ENCODE data around the gene SLC22A3.

The SLC22A3 gene

GRCh38 chr6:160430203-160430602, 82.0 kb downstream of the SLC22A3 start:
- no peaks in the 10 kb centered on the region for H3K9me3 ChIP-seq (ENCODE audit: control insufficient read depth, insufficient read depth, low read length)
- H3K27ac ChIP-seq (ENCODE audit: low read depth, low read length): no peak overlapping the region
- H4K20me1 ChIP-seq (ENCODE audit: control insufficient read depth, insufficient read depth, low read depth, low read length): no peaks in the 10 kb centered on the region
- no peaks in the 10 kb centered on the region for H3K4me1 ChIP-seq (ENCODE audit: control insufficient read depth, low read length)
- no peaks in the 10 kb centered on the region for H3F3A ChIP-seq (ENCODE audit: control insufficient read depth, insufficient read depth)
- H3K27me3 ChIP-seq (ENCODE audit: control insufficient read depth, low read length): no peaks in the 10 kb centered on the region
- H3K79me2 ChIP-seq (ENCODE audit: control insufficient read depth, low read length): no peaks in the 10 kb centered on the region
- no peak overlapping the region for H3K4me3 ChIP-seq (ENCODE audit: low read length)
- TF ChIP-seq CTCF (IDR thresholded peaks at IDR 0.05; ENCODE audit: low read depth, low read length, poor library complexity, severe bottlenecking) (no peak), EZH2phosphoT487 (IDR thresholded peaks at IDR 0.05; ENCODE audit: borderline replicate concordance, low read length) (no peak)
- H3K4me2 ChIP-seq (ENCODE audit: low read length): no peak overlapping the region
- no peaks in the 10 kb centered on the region for H3K9me2 ChIP-seq (replicated peaks; ENCODE audit: control insufficient read depth, low read length)
- no peaks in the 10 kb centered on the region for H3K36me3 ChIP-seq (ENCODE audit: control insufficient read depth, low read length)

- no peaks in the 10 kb centered on the region for H3K9me3 ChIP-seq (ENCODE audit: control insufficient read depth, insufficient read depth, low read length)
- H3F3A ChIP-seq (ENCODE audit: control insufficient read depth, insufficient read depth): no peaks in the 10 kb centered on the region
- H3K27me3 ChIP-seq (ENCODE audit: control insufficient read depth, low read length): no peaks in the 10 kb centered on the region
- H3K4me3 ChIP-seq (ENCODE audit: low read length): no peak overlapping the region
- H3K4me2 ChIP-seq (ENCODE audit: low read length): no peak overlapping the region
- H3K27ac ChIP-seq (ENCODE audit: low read depth, low read length): no peak overlapping the region
- H3K79me2 ChIP-seq (ENCODE audit: control insufficient read depth, low read length): no peaks in the 10 kb centered on the region
- TF ChIP-seq CTCF (IDR thresholded peaks at IDR 0.05; ENCODE audit: low read depth, low read length, poor library complexity, severe bottlenecking): no peak
- TF ChIP-seq EZH2phosphoT487 (IDR thresholded peaks at IDR 0.05; ENCODE audit: borderline replicate concordance, low read length): no peak
- no peaks in the 10 kb centered on the region for H4K20me1 ChIP-seq (ENCODE audit: control insufficient read depth, insufficient read depth, low read depth, low read length)
- H3K4me1 ChIP-seq (ENCODE audit: control insufficient read depth, low read length): no peaks in the 10 kb centered on the region
- no peaks in the 10 kb centered on the region for H3K36me3 ChIP-seq (ENCODE audit: control insufficient read depth, low read length)
- H3K9me2 ChIP-seq (replicated peaks; ENCODE audit: control insufficient read depth, low read length): no peaks in the 10 kb centered on the region
These were observed 82.6 kb downstream of the SLC22A3 start for GRCh38 chr6:160430751-160431150.

- no peak overlapping the region for H3K27ac ChIP-seq (ENCODE audit: low read depth, low read length)
- H4K20me1 ChIP-seq (ENCODE audit: control insufficient read depth, insufficient read depth, low read depth, low read length): no peaks in the 10 kb centered on the region
- no peaks in the 10 kb centered on the region for H3K4me1 ChIP-seq (ENCODE audit: control insufficient read depth, low read length)
- no peaks in the 10 kb centered on the region for H3K9me2 ChIP-seq (replicated peaks; ENCODE audit: control insufficient read depth, low read length)
- TF ChIP-seq EZH2phosphoT487 (IDR thresholded peaks at IDR 0.05; ENCODE audit: borderline replicate concordance, low read length) (no peak), CTCF (IDR thresholded peaks at IDR 0.05; ENCODE audit: low read depth, low read length, poor library complexity, severe bottlenecking) (no peak)
- no peaks in the 10 kb centered on the region for H3K79me2 ChIP-seq (ENCODE audit: control insufficient read depth, low read length)
- no peaks in the 10 kb centered on the region for H3K27me3 ChIP-seq (ENCODE audit: control insufficient read depth, low read length)
- H3K4me2 ChIP-seq (ENCODE audit: low read length): no peak overlapping the region
- H3K9me3 ChIP-seq (ENCODE audit: control insufficient read depth, insufficient read depth, low read length): no peaks in the 10 kb centered on the region
- H3K4me3 ChIP-seq (ENCODE audit: low read length): no peak overlapping the region
- no peaks in the 10 kb centered on the region for H3K36me3 ChIP-seq (ENCODE audit: control insufficient read depth, low read length)
- H3F3A ChIP-seq (ENCODE audit: control insufficient read depth, insufficient read depth): no peaks in the 10 kb centered on the region
These were observed 83.0 kb downstream of the SLC22A3 start for GRCh38 chr6:160431226-160431625.
